Measurements from ENCODE around the gene WNT4. TPM values are rescaled to one million over a fixed set of nuclear protein-coding genes. Genes with fewer than 3 reads are reported as not detected.
"Not testable (repeated sequence)": the region's sequence is repeated elsewhere in the genome, so short reads cannot be mapped to it uniquely, and the experiment has no call there.

Gene WNT4
- total RNA-seq, 4 donors from 2014 or later: 0.12 to 0.27 (median 0.27) TPM; not detected in 1

DNA sequence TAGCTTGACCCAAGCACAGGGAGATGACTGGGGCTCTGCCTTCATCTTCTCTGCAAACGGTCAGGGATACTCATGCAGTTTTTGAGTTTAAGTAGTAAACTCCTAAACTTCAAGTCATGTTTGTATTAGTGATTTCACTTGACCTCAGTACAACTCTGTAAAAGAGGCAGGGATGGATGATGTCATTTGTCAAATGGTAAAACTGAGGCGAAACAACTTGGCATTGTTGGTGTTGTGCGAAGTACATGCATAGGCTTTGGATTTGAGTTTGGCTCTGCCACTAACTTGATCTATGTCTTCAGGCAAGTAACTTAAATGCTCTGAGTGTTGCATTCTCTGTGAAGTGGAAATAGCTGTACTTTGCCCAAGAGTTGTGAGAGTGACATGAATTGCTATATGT is 42.7 kb downstream of the WNT4 start:
- Histone ChIP-seq H3K4me3 (no peak overlapping the region), H3K9me3 (no peaks in the 10 kb centered on the region), H3K4me1 (peaks cover 0 to 46% (median 0%) of the 10 kb centered on the region in 3 donors), H3K27ac (no peak overlapping the region), H3K36me3 (peaks cover 5 to 56% of the 10 kb centered on the region in 2 donors), H3K27me3 (no peaks in the 10 kb centered on the region)
- TF ChIP-seq, protein P1, sequence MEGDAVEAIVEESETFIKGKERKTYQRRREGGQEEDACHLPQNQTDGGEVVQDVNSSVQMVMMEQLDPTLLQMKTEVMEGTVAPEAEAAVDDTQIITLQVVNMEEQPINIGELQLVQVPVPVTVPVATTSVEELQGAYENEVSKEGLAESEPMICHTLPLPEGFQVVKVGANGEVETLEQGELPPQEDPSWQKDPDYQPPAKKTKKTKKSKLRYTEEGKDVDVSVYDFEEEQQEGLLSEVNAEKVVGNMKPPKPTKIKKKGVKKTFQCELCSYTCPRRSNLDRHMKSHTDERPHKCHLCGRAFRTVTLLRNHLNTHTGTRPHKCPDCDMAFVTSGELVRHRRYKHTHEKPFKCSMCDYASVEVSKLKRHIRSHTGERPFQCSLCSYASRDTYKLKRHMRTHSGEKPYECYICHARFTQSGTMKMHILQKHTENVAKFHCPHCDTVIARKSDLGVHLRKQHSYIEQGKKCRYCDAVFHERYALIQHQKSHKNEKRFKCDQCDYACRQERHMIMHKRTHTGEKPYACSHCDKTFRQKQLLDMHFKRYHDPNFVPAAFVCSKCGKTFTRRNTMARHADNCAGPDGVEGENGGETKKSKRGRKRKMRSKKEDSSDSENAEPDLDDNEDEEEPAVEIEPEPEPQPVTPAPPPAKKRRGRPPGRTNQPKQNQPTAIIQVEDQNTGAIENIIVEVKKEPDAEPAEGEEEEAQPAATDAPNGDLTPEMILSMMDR (IDR thresholded peaks at IDR 0.05): no peak
- TF ChIP-seq EP300 (IDR thresholded peaks at IDR 0.05): no peak
- 85 to 92% methylated on average over 2 to 3 of the region's 3 CpGs for WGBS, 2 donors (ENCODE audit: low coverage in 1 of 2)
- no peak for ATAC-seq

DNA sequence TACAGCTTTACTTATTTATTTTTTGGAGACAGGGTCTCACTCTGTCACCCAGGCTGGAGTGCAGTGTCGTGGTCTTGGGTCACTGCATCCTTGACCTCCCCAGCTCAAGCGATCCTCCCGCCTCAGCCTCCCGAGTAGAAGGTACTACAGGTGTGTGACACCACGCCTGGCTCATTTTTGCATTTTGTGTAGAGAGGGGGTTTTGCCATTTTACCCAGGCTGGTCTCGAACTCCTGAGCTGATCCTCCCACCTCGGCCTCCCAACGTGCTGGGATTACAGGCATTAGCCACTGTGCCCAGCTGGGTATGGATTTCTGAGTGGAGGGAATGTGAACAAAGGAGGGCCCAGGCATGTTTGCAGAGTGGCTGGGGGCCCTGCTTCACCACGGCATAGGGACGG is 44.1 kb downstream of the WNT4 start:
- TF ChIP-seq POLR2A (IDR thresholded peaks at IDR 0.05): no peak
- TF ChIP-seq POLR2AphosphoS5 (IDR thresholded peaks at IDR 0.05): no peak
- TF ChIP-seq EP300 (IDR thresholded peaks at IDR 0.05): no peak
- TF ChIP-seq, protein P1 (IDR thresholded peaks at IDR 0.05): no peak
- 86 to 90% methylated on average over 1 to 4 of the region's 10 CpGs for WGBS, 2 donors (ENCODE audit: low coverage in 1 of 2)
- H3K27me3 ChIP-seq: no peaks in the 10 kb centered on the region
- ATAC-seq: no peak
- H3K27ac ChIP-seq: no peak overlapping the region
- no peaks in the 10 kb centered on the region for H3K9me3 ChIP-seq
- peaks cover 5 to 60% of the 10 kb centered on the region in 2 donors for H3K36me3 ChIP-seq
- no peak overlapping the region for H3K4me3 ChIP-seq
- peaks cover 0 to 41% (median 0%) of the 10 kb centered on the region in 3 donors for H3K4me1 ChIP-seq

DNA sequence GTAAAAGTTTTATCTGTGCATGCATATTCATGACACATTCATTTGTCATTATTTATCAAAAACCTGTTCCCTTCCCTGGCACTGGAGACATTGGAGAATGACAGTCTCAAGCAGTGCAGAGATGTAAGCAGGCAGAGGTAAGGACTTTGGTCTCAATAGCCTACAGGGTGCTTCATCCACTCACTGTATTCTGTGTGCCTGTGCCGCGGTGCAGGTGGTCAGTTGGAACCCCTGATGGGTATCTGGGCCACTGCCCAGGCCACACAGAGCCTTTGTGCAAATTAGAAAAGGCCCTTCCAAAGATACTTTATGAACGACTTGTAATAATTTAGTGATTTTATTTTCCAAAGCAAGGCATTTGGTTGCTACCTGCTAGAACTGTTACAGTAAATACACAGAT is 46.4 kb downstream of the WNT4 start:
- Histone ChIP-seq H3K9me3 (no peaks in the 10 kb centered on the region), H3K27me3 (no peaks in the 10 kb centered on the region), H3K36me3 (peaks cover 5 to 73% of the 10 kb centered on the region in 2 donors), H3K4me1 (peaks cover 0 to 37% (median 0%) of the 10 kb centered on the region in 3 donors), H3K4me3 (no peak overlapping the region), H3K27ac (no peak overlapping the region)
- WGBS, 2 donors (ENCODE audit: low coverage in 1 of 2): 62 to 91% methylated on average over 3 of the region's 3 CpGs
- ATAC-seq: no peak
- no peak for TF ChIP-seq EP300 (IDR thresholded peaks at IDR 0.05)
- TF ChIP-seq POLR2A (IDR thresholded peaks at IDR 0.05): no peak
- TF ChIP-seq, protein P1 (IDR thresholded peaks at IDR 0.05): no peak
- no peak for TF ChIP-seq POLR2AphosphoS5 (IDR thresholded peaks at IDR 0.05)

DNA sequence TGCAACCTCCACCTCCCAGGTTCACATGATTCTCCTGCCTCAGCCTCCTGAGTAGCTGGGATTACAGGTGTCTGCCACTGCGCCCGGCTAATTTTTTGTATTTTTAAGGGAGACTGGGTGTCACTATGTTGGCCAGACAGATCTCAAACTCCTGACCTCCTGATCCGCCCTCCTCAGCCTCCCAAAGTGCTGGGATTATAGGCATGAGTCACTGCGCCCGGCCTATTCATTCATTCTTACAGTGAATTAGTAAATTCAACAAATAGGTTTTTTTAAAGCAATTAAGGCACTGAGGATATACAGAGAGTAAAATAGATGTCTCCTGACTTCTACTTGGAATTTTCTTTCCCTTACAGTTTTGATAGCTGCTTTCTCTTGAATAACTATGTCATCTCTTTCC is 46.9 kb downstream of the WNT4 start:
- WGBS, 2 donors (ENCODE audit: low coverage in 1 of 2): 81% methylated on average over 5 of the region's 5 CpGs; no CpG with 5 or more reads in 1 of the 2 donors
- Histone ChIP-seq H3K27ac (no peak overlapping the region), H3K9me3 (no peaks in the 10 kb centered on the region), H3K36me3 (peaks cover 5 to 77% of the 10 kb centered on the region in 2 donors), H3K27me3 (no peaks in the 10 kb centered on the region), H3K4me1 (peaks cover 0 to 37% (median 0%) of the 10 kb centered on the region in 3 donors), H3K4me3 (no peak overlapping the region)
- TF ChIP-seq, protein P1 (IDR thresholded peaks at IDR 0.05): no peak
- TF ChIP-seq EP300 (IDR thresholded peaks at IDR 0.05) (no peak), POLR2AphosphoS5 (IDR thresholded peaks at IDR 0.05) (no peak), POLR2A (IDR thresholded peaks at IDR 0.05) (no peak)
- no peak for ATAC-seq

DNA sequence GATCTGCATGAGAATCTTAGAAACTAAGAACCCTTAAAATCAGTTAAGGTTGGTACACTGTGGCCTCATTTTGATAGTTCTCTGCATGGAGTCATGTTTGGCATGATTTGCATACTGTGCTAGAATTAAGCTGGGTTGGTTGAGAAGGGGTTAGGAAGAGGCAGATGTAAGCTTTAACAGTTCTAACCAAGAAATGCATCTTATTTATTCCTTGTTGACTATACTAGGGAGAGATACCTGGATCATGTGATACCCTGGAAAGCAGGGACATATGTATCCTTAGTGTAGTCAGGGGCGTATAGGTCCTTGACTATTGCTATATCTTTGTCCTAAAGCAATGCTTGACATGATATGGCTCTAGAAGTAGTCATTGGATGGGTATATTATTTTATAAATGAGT is 49.4 kb downstream of the WNT4 start:
- H3K4me3 ChIP-seq: no peak overlapping the region
- WGBS, 2 donors (ENCODE audit: low coverage in 1 of 2): 78 to 82% methylated on average over 1 of the region's 1 CpG
- ATAC-seq: no peak
- no peak for TF ChIP-seq POLR2A (IDR thresholded peaks at IDR 0.05)
- TF ChIP-seq, protein P1 (IDR thresholded peaks at IDR 0.05): no peak
- TF ChIP-seq POLR2AphosphoS5 (IDR thresholded peaks at IDR 0.05): no peak
- TF ChIP-seq EP300 (IDR thresholded peaks at IDR 0.05): no peak
- H3K36me3 ChIP-seq: peaks cover 5 to 69% of the 10 kb centered on the region in 2 donors
- H3K4me1 ChIP-seq: peaks cover 14 to 45% (median 19%) of the 10 kb centered on the region in 3 donors
- no peaks in the 10 kb centered on the region for H3K9me3 ChIP-seq
- no peaks in the 10 kb centered on the region for H3K27me3 ChIP-seq
- no peak overlapping the region for H3K27ac ChIP-seq

DNA sequence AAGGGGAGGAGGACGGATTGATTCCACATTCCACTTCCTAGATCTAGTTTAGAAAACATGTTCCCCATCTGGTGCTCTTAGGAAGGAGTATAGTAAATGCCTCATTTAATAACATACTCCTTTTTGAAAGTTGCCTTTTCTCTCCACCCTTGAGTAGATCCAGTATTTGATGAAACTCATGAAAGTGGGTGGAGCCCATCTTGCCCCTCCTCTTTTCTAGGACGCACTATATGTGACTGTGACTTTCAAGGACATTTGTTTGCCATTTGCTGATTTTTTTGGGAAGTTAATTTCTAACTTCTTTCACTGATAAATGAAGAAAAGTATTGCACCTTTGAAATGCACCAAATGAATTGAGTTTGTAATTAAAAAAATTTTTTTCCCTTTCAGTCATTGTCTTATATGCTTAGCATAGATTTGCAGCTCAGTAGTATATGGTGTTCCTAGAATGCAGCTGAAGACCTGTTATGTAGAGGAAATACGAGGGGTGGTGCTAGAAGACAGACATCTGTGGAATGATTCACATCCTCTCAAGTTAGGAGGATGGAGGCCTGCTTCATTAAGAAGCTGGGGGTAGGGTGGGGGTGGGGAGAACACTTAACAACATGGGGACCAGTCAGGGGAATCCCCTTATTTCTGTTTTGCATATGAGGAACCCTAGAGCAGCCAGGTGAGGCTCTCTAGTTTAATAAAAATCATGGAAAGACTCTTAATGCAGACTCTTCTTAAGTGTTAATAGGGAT is 50.7 kb downstream of the WNT4 start:
- not testable (repeated sequence) for H3K4me3 ChIP-seq, ATAC-seq, H3K27me3 ChIP-seq, H3K27ac ChIP-seq, H3K9me3 ChIP-seq
- Histone ChIP-seq H3K4me1 (peaks cover 14 to 57% (median 27%) of the 10 kb centered on the region in 3 donors), H3K36me3 (peaks cover 5 to 58% of the 10 kb centered on the region in 2 donors)
- WGBS, 2 donors (ENCODE audit: low coverage in 1 of 2): 50 to 52% methylated on average over 2 of the region's 3 CpGs

Measured in gastroesophageal sphincter (tissue), 4 donors.